ENCODE measurements around the gene EIF4E2.
"Not testable (repeated sequence)": the region's sequence is repeated elsewhere in the genome, so short reads cannot be mapped to it uniquely, and the experiment has no call there.

The EIF4E2 gene

DNA sequence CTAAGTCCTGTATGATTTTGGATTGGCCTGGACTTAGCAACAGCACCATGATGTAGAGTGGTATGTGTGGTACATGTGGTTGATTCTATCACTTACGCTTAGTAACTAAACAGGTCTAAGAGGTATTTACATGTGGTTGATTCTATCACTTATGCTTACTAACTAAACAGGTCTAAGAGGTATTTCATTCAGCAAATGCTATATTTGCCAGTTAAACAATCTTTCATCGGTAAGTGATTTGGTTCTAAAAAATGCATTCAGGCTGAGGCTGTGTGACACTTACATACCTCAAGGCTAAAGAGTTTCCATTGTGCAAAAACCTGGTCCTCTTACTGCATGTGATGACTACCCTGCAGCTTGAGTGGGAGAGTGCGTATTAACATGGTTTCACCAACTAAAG, 13.1 kb downstream of the EIF4E2 start:
- DNase-seq (ENCODE audit: low read depth in 2 of 2), result no peak

- no peak for DNase-seq (ENCODE audit: low read depth in 2 of 2)
Measured at GRCh38 chr2:232567721-232568120, 17.2 kb downstream of the EIF4E2 start.

DNA sequence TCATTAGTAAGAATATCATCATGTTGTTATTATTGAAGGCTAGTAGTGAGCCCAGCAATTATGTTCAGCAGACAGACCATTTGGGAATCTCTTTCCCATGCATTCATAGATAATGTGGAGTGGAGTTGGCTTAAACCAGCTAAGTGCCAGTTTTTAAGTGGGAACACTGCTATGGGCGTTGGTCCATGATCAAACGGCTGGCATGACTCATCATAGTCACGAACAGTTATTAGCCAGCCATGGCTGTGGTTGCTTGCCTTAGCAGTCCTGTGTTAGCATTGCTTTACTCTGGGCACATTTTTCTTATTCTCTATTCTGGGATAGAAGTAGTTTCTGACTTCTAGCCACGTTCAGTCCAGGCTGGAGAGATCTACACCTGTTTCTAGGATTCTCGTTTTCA, 17.7 kb downstream of the EIF4E2 start:
- no peak for DNase-seq (ENCODE audit: low read depth in 2 of 2)

DNA sequence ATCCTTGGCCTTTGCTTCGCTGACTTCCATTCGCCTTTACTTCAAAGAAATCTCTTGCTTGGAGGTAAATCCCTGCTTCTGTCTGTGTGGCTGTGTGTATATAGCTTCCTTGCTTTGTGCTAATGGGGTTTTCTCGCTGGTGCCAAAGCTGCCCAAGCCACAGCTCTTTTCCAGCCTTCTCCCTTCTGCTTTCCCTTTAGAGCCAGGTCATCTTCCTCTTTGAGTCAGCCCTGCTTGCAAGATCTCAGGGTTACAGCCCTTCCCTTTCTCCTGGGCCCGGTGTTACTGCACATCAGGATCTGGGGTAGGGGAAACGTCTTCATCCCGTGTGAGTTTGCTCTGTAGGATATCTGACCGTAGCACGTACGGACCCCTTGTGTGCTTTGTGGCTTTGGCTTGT, 19.1 kb downstream of the EIF4E2 start:
- no peak for DNase-seq (ENCODE audit: low read depth in 2 of 2)

DNA sequence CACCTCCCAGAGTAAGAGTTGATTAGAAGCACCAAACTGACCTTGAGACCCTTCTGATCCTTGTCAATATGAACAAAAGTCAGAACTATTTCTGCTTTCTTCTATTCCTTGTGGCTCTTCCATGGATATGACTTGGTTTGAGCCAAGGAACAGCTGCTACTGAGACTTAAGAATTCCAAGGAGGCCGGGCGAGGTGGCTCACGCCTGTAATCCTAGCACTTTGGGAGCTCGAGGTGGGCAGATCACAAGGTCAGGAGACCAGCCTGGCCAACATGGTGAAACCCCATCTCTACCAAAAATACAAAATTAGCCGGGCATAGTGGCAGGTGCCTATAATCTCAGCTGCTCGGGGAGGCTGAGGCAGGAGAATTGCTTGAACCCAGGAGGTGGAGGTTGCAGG, 20.0 kb downstream of the EIF4E2 start:
- DNase-seq (ENCODE audit: low read depth in 2 of 2), result not testable (repeated sequence)

DNA sequence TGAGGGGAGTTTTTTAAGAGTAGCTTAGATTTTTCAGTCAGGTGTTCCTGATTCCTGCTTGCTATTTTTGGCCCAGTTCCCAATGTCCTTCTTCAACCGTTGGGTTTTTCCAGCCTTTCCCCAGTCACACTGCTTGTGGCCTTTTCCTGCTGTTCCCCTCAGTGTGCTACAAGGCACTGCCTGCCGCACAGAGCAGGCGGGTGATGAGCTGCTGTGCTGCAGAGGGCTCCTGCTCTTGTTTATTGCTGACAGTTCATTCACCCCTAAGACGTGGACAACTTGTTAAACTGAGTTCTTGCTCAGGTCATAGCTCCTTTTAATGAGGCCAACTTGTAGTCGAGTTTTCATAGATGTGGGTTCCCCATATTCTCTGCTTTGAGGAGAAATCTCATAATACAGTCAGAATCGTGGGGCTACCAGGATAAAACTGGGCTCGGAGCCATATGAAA, 20.6 kb downstream of the EIF4E2 start:
- no peak for DNase-seq (ENCODE audit: low read depth in 2 of 2)

DNA sequence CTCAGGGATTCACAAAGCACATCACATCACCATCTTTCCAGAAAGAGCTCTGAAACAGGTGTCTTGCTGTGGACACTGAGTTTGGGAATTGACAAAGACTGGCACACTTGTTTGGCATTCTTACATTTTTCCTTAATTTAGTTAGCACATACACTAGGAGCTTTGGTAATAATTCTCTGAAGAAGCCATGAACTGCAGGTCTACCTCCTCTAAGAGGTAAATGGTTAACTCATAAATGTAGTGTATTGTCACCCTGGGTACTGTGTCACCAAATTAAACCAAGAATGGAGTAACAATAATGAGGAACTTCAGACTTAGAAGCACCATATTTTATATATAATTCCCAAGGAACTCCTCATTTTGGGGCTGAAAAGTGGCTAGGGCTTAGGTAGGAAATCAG, 22.6 kb downstream of the EIF4E2 start:
- DNase-seq (ENCODE audit: low read depth in 2 of 2), result no peak

DNA sequence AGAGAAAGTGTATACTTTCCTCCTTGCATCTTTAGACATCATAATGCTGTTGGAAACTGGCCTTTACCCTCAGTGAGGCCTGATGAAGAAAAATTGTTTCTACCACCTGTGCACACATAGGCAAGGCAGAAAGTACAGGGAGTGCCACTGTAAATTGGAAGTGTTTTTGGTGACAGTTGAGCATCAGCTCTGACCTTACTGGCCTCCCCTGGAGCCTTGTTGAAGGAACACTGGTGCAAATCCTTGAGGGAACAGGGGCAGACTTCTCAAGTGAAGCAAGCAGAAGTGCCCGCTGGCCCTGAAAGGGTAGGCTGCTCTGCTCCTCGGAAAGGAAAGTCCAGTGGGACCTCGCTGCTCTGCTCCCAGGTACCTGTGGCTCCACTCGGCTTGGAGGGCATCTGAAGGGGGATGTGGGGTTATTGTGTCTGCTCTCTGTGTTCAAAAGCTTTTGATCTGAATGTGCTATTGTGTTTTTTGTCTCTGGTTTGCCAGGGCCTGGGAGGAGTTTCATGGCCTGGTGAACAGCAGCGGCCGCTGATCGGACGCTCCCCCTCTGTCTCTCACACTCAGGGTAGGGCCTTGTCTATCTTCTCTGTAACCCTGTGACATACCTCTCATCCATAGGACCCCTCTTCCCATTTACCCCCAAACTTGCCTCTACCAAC, 23.4 kb downstream of the EIF4E2 start:
- DNase-seq (ENCODE audit: low read depth in 2 of 2), result no peak

DNA sequence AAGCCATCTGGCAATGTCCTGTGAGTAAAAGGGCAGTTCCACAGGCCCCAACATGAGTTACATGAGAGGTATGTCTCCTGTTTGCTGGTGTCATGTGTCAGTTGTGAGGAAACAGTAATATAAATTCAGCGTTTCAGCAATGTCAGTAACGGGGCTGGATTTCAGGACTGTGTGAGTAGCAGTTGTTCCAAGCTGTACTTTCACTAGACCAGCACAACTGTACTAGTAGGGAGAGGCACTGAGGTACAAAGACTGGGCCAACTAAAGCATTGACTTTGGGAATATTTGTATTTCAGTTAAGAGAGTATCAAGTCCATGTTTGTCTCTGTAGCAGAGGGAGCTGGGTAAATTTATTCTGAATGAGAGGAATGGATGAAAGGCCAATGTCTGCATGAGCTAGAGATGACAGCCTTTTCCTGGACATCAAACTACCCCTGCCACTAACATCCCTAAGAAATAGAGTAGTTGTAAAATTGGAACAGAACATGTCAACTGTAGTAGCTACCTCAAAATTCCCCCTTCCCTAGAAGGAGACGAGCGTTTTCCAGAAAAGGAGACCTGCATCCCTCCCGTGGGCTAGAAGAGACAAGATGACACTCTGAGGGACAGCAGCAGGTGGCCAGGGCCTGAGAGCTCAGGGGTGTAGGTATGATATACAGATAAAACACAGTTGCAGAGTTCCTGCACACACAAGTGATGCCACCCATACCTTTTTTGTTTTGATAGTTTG, 24.4 kb downstream of the EIF4E2 start:
- no peak for DNase-seq (ENCODE audit: low read depth in 2 of 2)

DNA sequence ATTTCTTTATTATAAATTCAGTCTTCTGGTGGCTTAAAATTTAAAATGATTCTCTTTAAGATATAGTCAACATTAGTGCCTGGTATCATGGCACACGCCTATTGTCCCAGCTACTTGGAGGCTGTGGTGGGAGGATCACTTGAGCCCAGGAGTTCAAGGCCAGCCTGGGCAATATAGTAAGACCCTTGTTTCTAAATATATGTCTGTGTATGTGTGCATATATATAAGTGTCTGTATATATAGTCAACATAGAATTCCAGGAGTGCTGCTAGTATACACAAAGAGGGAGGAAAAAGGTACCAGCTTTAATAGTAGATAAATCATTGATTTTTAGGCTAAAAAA, 24.9 kb downstream of the EIF4E2 start:
- no peak for DNase-seq (ENCODE audit: low read depth in 2 of 2)

DNA sequence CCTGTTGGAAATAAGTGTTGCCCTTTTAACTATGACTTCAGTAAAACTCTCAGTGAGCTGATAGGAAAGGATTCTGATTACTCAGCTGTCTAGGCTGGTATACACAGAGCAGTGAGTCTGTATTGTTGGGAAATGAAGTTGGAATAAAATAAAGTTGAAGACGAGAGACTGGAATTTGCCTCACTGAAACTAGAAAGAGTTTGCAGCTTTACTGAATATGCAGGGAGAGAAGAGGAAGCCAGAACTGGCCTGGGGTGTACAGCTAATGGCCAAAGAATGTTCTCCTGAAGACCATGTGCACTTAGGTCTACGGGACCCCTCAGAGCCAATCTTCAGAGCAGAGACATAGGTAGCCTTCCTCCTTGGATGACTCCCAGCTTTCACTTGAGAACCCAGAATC, 26.5 kb downstream of the EIF4E2 start:
- no peak for DNase-seq (ENCODE audit: low read depth in 2 of 2)

- DNase-seq (ENCODE audit: low read depth in 2 of 2), result no peak
Measured at GRCh38 chr2:232577841-232578240, 27.4 kb downstream of the EIF4E2 start.

- no peak for DNase-seq (ENCODE audit: low read depth in 2 of 2)
Measured at GRCh38 chr2:232578626-232579025, 28.1 kb downstream of the EIF4E2 start.

DNA sequence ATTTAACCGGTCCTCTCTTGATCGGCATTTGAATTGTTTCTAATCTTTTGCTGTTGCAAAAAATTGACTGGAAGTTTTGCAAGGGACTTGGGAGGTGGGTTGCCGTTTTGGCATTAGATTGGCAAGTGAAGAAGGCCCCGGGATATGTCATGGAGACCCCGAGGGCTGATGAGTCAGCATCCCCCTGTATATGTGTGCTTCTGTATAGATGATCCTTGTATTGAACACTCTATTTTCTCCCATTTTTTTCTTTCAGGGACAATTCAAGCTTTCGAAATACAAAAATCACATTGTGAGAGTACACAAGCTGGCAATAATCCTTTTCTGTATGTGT, 30.1 kb downstream of the EIF4E2 start:
- no peak for DNase-seq (ENCODE audit: low read depth in 2 of 2)

DNA sequence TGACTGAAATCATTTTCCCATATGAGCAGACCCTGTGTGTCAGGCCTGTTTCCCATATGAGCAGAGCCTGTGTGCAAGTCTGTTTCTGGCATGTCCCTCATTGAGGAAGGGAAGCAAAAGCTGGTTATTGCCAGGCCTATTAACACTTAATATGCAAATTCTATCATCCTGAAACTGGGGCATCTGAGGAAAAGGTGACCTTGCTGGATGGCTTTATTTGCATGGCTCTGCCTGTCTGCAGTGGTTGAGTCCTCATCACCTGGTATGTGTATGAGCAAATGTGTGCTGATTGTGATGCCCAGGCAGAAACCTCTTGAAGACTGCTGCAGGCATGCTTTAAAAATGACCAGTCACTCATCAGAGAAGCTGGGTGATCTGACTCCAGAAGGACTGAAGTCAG, 31.2 kb downstream of the EIF4E2 start:
- no peak for DNase-seq (ENCODE audit: low read depth in 2 of 2)

- no peak for DNase-seq (ENCODE audit: low read depth in 2 of 2)
Measured at GRCh38 chr2:232584238-232584637, 33.7 kb downstream of the EIF4E2 start.

- DNase-seq (ENCODE audit: low read depth in 2 of 2), result no peak
Measured at GRCh38 chr2:232586943-232587505, 36.5 kb downstream of the EIF4E2 start.

DNA sequence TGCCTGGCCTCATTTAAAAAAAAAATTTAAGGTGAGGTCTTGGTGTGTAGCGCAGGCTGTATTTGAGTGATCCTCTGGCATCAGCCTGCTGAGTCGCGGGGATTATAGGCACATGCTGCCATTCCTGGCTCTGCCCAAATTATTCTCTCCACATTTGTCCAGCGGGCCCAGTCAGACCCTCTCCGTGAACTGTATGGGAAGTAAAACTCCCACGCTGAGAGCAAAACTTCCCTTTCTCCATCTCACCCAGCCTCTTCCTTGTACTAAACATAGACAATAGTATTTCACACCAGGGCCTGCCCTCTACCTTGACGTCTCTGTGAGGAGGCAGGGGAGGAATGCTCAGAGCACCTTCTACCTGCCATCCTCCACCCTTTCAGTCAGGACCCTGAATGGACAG, 37.0 kb downstream of the EIF4E2 start:
- DNase-seq (ENCODE audit: low read depth in 2 of 2), result no peak

GRCh38 chr2:232588031-232588430, 37.5 kb downstream of the EIF4E2 start:
- DNase-seq (ENCODE audit: low read depth in 2 of 2), result no peak

- DNase-seq (ENCODE audit: low read depth in 2 of 2), result no peak
Measured at GRCh38 chr2:232588680-232589585, 38.4 kb downstream of the EIF4E2 start.

DNA sequence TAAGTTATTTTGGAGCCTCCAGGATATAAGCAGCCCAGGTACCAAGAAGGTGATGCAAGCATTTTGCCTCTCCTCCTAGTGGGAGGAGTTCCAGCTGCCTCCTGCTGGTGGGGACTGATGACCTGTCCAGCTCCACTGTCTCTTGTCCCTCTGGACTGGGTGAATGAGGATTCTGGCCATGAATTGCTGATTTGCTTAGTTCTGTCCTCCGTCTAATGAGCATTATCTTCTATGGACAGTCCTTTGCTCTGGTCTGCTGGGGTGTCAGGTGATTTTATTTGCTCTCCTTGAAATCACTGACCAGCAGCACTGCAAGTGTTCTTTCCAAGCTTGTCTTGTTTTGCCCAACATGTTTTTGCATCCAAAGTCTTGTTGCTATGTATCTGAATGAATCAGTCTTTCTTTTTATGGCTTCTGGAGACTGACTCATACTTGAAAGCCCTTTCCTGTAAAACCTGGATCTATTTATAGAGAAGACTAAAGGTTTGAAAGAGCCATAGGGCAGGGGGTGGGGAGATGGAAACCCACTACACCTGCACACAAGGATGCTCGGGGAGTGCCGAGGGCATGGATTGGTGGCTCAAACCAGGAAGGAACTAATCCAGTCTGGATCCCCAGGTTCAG, 42.4 kb downstream of the EIF4E2 start:
- DNase-seq (ENCODE audit: low read depth in 2 of 2), result no peak

DNA sequence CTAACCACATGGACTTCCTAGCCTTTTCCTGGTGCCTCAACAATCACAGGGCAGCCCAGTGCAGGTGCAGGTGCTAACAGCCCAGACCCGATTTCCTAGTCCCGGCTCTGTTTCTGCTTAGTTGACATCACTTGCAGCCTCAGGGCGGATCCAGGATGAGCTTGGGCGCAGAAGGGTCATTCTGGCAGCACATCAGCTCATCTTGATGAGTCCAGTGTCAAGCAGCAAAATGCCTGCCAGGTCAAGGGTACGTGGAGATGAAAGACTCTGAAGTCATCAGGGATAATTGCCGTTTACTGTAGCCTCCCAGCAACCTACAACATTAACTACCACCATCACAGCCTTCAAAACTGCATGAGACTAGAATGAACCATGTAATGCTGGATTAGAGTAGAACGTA, 43.5 kb downstream of the EIF4E2 start:
- DNase-seq (ENCODE audit: low read depth in 2 of 2), result no peak
